ENCODE measurements around the gene LRCH1. TPM values are rescaled to one million over a fixed set of nuclear protein-coding genes. Genes with fewer than 3 reads are reported as not detected.

LRCH1 gene
- total and polyA plus RNA-seq, 3 donors from 2014 or later: 8.9 to 17.7 (median 16.8) TPM

GRCh38 chr13:46609052-46609451, 56.1 kb downstream of the LRCH1 start:
- intact Hi-C loops (cut with DNase I; ENCODE audit: low total_unique reads): no loop called here
- no peak overlapping the region for H3K27ac ChIP-seq
- TF ChIP-seq POLR2A (IDR thresholded peaks at IDR 0.05) (no peak), CTCF (IDR thresholded peaks at IDR 0.05) (no peak)

GRCh38 chr13:46609726-46610125, 56.8 kb downstream of the LRCH1 start:
- Histone ChIP-seq H3K27me3 (no peaks in the 10 kb centered on the region), H3K4me3 (no peak overlapping the region), H3K36me3 (ENCODE audit: low read depth, missing control alignments) (no peaks in the 10 kb centered on the region), H3K27ac (no peak overlapping the region), H3K9me3 (no peaks in the 10 kb centered on the region), H3K4me1 (peaks cover 9% of the 10 kb centered on the region)
- intact Hi-C loops (cut with DNase I; ENCODE audit: low total_unique reads): no loop called here
- TF ChIP-seq POLR2A (IDR thresholded peaks at IDR 0.05) (no peak), CTCF (IDR thresholded peaks at IDR 0.05) (no peak)
- no peak for DNase-seq
- WGBS, 2 donors: 90 to 99% methylated on average over 6 of the region's 6 CpGs

More at GRCh38 chr13:46609052-46609451, 56.1 kb downstream of the LRCH1 start:
- H3K36me3 ChIP-seq (ENCODE audit: low read depth, missing control alignments): no peaks in the 10 kb centered on the region
- H3K4me3 ChIP-seq: no peak overlapping the region
- peaks cover 14% of the 10 kb centered on the region for H3K4me1 ChIP-seq
- no peaks in the 10 kb centered on the region for H3K9me3 ChIP-seq
- 79 to 80% methylated on average over 4 of the region's 4 CpGs for WGBS, 2 donors
- H3K27me3 ChIP-seq: no peaks in the 10 kb centered on the region
- DNase-seq: no peak

- TF ChIP-seq CTCF (IDR thresholded peaks at IDR 0.05): no peak
- no peak for TF ChIP-seq POLR2A (IDR thresholded peaks at IDR 0.05)
- Histone ChIP-seq H3K4me1 (peaks cover 3% of the 10 kb centered on the region), H3K4me3 (no peak overlapping the region), H3K9me3 (no peaks in the 10 kb centered on the region), H3K27me3 (no peaks in the 10 kb centered on the region), H3K36me3 (ENCODE audit: low read depth, missing control alignments) (no peaks in the 10 kb centered on the region), H3K27ac (no peak overlapping the region)
- DNase-seq: no peak
- intact Hi-C loops (cut with DNase I; ENCODE audit: low total_unique reads): no loop called here
- 84 to 86% methylated on average over 3 of the region's 3 CpGs for WGBS, 2 donors
Observed at GRCh38 chr13:46612267-46612666, 59.3 kb downstream of the LRCH1 start.

GRCh38 chr13:46613409-46614049, 60.6 kb downstream of the LRCH1 start:
- no peak for DNase-seq
- 90 to 92% methylated on average over 8 of the region's 8 CpGs for whole genome bisulfite sequencing, 2 donors
- no peak overlapping the region for H3K4me3 ChIP-seq
- TF ChIP-seq POLR2A (IDR thresholded peaks at IDR 0.05) (no peak), CTCF (IDR thresholded peaks at IDR 0.05) (no peak)
- H3K4me1 ChIP-seq: peaks cover 10% of the 10 kb centered on the region
- no peaks in the 10 kb centered on the region for H3K27me3 ChIP-seq
- H3K9me3 ChIP-seq: no peaks in the 10 kb centered on the region
- H3K27ac ChIP-seq: no peak overlapping the region
- intact Hi-C loops (cut with DNase I; ENCODE audit: low total_unique reads): no loop called here
- H3K36me3 ChIP-seq (ENCODE audit: low read depth, missing control alignments): no peaks in the 10 kb centered on the region

- Histone ChIP-seq H3K27me3 (no peaks in the 10 kb centered on the region), H3K4me1 (peaks cover 10% of the 10 kb centered on the region), H3K36me3 (ENCODE audit: low read depth, missing control alignments) (no peaks in the 10 kb centered on the region), H3K27ac (peak overlapping the region in 1 of 2 donors; percentile 87), H3K9me3 (no peaks in the 10 kb centered on the region), H3K4me3 (no peak overlapping the region)
- 75 to 80% methylated on average over 7 of the region's 7 CpGs for WGBS, 2 donors
- intact Hi-C loops (cut with DNase I; ENCODE audit: low total_unique reads): no loop called here
- no peak for DNase-seq
- TF ChIP-seq CTCF (IDR thresholded peaks at IDR 0.05): no peak
- no peak for TF ChIP-seq POLR2A (IDR thresholded peaks at IDR 0.05)
Observed at GRCh38 chr13:46614582-46614981, 61.6 kb downstream of the LRCH1 start.
